Measurements from ENCODE around the gene NUP98.

GRCh38 chr11:3810951-3811350 lies 13.6 kb upstream of the NUP98 start:
- TF ChIP-seq YY1 (IDR thresholded peaks at IDR 0.05; ENCODE audit: low read depth) (no peak), RAD21 (IDR thresholded peaks at IDR 0.05; ENCODE audit: low read depth) (no peak), FOXM1 (IDR thresholded peaks at IDR 0.05; ENCODE audit: borderline replicate concordance, low read depth) (no peak), TEAD4 (IDR thresholded peaks at IDR 0.05) (no peak)

Measured in Ishikawa (cell line).